ENCODE data around the gene FOXRED2.
"Not testable (repeated sequence)": the region's sequence is repeated elsewhere in the genome, so short reads cannot be mapped to it uniquely, and the experiment has no call there.

FOXRED2 gene

DNA sequence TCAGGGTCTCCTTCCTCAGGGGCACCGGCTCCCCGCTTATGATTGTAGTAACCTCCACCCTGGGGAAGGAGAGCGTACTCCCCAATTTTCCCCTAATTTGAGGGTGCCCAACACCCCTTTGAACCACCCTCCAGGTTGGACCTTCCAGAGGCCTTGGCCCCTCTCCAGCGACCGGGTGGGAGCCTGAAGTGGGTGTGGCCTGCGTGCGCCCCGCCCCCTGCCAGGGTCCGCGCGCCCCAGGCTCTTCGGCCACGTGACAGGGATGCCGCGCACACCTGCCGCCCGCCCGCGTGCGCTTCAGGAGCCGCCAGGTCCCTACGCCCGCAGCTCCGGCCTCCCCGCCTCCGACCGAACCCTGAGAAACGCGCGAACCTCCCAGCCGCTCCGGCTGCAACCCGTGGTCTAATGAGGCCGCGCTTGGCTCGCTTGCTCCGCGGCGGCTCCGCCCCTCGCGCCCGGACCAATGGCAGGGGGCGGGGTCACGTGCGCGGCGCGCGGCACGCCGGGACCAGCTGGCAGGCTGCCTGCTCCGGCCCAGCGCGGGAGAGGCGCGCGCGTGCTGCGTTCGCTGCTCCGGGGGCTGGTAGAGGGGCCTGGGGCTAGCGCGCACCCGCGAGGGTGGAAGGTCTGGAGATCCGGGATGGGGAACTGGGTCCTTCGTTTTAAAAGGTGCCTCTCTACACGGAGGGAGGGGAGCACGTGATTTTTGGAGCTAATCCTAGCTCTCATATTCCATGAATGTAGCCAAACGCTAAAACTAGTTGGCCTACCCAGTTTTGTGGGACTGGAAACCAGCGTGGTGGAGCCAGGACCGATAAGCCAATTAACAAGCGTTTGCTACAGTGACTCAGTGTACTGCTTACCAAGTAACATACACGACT, at the start of gene FOXRED2:
Gene FOXRED2, minus strand, starts transcription at position 404 of the 881 bp plus-strand sequence. CDS start 618 bp downstream, outside the sequence.
- DNase-seq (ENCODE audit: low read depth in 2 of 3, low spot score in 2 of 3): peak; percentile 61 to 83 (median 80)

GRCh38 chr22:36554098-36554497, 47.3 kb upstream of the FOXRED2 start:
- DNase-seq (ENCODE audit: low read depth in 2 of 3, low spot score in 2 of 3): no peak

GRCh38 chr22:36552289-36552688, 45.4 kb upstream of the FOXRED2 start:
- no peak for DNase-seq (ENCODE audit: low read depth in 2 of 3, low spot score in 2 of 3)

DNA sequence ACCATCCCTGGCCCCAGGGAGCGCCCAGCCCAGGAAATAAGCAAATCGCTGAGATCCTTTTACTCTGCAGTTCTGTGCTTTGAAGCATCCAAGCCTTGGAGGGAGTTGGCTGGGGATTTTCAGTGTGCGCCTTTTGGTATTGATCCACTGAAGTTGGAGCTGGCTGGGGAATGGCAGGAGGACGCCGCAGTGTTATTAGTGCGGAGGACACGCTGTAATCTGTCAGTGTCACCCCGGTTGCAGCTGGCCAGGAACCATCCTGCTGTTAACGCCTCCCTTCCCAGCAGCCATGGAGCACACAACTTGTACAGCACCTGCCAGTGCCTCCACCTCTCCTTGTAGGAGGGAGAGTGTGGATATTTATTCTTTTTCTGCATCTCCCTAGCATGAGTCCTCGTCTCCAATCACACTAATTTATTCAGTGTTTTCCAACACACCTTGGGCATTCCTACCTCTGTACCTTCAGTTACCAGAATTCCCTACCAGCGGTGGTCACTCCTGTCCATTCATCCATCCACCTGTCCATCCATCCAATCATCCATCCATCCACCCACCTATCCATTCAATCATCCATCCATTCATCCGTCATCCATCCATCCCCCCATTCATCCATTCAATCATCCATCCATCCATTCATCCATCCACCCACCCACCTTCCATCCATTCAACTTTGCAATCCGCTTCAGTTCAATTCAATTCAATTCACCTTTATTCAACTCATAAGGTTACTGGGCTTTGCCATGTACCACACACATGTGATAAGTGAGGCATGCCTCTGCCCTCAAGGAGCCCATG, 44.1 kb upstream of the FOXRED2 start:
- DNase-seq (ENCODE audit: low read depth in 2 of 3, low spot score in 2 of 3): no peak

DNA sequence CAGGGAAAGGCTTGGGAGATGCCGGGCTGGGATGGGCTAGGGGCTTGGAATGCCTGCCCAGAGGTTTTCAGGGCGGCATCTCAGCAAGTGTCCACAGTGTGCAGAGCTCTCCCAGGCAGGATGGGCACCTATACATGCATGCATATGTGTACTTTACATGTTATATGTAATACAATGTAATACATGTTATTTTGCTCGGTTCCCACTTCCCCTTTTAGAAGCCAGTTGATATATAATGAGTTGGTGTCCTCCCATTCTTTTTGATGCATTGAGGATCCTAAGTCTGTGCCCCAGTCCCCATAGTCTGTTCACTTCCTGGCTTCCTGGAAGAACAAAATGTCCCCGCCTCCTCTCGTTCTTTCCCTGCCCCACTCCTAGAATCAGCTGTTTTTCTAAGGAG, 42.2 kb upstream of the FOXRED2 start:
- no peak for DNase-seq (ENCODE audit: low read depth in 2 of 3, low spot score in 2 of 3)

DNA sequence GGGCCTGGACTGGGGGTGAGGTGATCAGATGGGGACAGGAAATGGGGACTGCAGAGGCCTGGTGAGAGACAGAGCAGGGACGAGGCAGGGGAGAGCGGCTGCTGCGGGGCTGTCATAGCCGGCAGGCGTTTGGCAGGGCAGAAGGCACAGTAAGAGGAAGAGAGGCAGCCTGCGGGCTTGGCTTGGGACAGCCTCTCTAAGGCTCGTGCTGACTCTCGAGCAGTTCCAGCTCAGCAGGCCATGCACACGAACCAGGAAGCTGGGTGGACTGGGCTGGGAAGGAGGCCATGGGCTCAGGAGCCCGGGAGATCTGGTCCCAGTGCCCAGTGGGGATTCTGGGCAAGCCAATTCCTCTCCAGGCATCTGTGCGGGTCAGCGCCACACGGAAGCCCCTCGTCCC, 41.8 kb upstream of the FOXRED2 start:
- DNase-seq (ENCODE audit: low read depth in 2 of 3, low spot score in 2 of 3): no peak

DNA sequence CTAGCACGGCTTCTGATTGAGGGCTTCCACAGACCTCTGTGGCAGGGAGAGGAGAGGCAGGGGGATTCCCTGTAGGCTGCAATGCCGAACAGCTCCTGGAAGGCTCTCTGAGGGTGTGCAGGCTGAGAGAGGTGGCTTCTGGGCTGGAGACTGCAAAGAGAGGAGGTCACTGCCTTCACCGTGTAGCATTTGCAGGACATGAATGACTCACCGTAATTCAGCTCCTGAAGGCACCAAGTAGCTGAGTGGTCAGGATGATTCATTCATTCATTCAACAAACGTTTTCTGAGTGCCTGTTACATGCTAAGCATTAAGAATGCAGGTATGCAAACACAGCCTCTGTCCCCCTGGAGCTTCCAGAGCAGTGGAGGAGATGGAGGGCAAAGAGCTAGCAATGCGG, 40.1 kb upstream of the FOXRED2 start:
- no peak for DNase-seq (ENCODE audit: low read depth in 2 of 3, low spot score in 2 of 3)

DNA sequence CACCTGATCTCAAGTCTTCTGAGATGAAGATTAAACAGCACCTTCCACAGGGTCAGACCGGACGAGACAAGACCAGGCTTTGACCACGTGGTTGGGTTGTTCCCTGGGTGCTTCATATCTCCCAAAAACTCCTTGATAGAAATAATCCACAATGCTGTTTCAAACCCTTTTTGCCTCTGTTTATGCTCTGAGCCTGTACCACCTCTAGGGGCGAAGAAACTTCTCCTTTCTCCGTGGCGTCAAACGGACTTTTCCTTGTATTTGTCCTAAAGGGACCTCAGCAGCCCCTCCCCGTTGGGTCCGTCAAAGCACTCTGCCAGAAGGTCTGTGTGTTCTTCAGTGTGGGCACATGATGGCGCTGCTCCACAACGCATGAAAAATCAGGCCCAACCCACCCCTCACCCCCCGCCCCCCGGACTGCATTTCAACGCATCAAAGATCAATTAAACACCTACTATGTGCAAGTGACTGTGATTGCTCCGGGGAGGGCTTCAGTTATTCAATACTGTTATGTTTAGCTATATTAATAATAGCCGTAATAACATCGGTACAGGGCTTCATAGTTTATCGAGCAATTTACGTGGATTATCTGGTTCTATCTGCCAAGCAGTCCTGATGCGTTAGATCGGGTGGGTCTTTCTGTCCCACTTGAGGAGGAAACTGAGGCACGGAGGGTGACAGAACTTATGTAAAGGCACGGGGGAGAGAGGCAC, 39.4 kb upstream of the FOXRED2 start:
- DNase-seq (ENCODE audit: low read depth in 2 of 3, low spot score in 2 of 3): peak in 1 of 3 experiments; percentile 13

DNA sequence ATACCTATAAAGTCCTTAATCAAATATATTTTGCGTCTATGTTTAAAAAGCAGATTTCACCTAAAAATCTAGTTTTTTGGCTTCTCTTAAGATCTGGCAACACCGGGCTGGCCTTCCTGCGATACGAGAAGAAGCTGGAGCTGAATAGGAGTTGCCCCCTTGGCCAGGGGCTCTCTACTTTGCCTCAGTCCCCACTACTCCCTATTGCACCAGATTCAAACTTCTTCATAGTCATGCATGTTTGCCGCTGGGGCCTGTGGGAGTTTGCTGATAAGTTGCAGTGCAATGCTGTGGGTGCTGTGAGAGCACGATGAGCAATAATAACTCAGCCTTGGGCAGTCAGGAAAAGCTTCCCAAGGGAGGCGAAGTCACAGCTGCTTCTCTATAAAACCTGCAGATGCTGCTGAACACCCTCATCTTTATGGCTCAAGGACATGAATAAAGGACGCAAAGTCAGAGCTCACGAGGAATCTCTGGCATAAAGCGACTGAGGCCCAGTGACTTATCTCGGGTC, 37.3 kb upstream of the FOXRED2 start:
- no peak for DNase-seq (ENCODE audit: low read depth in 2 of 3, low spot score in 2 of 3)

- DNase-seq (ENCODE audit: low read depth in 2 of 3, low spot score in 2 of 3): peak in 1 of 3 experiments; percentile 33
These were observed 35.1 kb upstream of the FOXRED2 start for GRCh38 chr22:36541831-36542411.

DNA sequence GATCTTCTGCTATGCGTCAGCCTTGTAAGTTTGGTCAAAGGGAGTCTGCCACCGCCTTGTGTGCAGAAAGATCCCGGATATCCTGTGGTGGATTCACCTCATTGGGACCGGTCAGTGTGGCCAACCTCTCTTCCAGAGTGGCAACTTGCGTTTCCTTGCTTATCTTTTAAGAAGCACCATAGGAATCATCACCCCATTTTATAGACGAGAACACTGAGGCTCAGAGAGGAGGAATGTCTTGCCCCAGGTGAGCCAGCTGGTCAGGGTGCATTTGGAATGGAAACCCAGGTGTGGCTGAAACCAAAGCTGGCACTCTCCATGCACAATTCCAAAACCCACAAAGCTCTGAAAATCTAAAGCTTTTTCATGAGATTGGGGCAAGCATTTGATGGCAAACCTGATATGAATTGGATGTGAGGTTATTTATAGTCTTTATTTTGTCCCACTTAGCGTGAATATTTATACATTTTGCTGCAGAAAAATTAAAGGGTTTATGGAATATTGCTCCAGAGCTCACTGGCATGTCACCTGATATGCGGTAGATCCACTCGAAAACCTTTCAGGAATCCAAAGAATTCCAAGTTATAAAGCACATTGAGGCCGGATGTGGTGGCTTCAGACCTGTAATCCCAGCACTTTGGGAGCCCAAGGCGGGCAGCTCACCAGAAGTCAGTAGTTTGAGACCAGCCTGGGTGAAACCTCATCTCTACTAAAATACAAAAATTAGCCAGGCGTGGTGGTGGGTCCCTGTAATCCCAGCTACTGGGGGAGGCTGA, 34.2 kb upstream of the FOXRED2 start:
- no peak for DNase-seq (ENCODE audit: low read depth in 2 of 3, low spot score in 2 of 3)

DNA sequence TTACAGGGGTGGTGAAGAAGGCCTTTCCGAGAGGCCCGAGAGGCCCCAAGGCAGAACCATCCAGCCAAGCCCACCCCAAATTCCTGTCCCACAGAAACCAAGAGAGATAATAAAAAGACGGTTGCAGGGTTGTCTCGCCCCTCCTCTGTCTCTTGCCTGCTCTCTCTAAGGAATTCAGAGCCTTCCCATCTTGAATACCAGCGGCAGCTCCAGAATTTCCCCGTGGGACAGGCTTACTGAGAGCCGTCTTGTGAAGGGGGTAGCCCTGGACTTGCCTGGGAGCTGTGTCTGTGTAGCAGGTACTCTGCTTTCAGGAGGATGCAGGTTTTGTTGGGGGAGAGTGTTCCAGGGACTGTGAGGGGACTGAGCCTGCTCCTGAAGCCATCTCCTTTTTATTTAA, 31.7 kb upstream of the FOXRED2 start:
- no peak for DNase-seq (ENCODE audit: low read depth in 2 of 3, low spot score in 2 of 3)

- DNase-seq (ENCODE audit: low read depth in 2 of 3, low spot score in 2 of 3): no peak
These were observed 29.9 kb upstream of the FOXRED2 start for GRCh38 chr22:36536717-36537116.

DNA sequence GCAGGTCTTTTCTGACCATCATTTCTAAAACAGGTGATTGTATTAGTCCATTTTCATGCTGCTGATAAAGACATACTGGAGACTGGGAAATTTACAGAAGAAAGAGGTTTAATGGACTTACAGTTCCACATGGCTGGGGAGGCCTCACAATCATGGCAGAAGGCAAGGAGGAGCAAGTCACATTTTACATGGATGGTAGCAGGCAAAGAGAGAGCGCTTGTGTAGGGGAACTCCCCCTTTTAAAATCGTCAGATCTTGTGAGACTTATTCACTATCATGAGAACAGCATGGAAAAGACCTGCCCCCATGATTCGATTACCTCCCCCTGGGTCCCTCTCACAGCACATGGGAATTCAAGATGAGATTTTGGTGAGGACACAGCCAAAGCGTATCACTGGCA, 26.5 kb upstream of the FOXRED2 start:
- not testable (repeated sequence) for DNase-seq (ENCODE audit: low read depth in 2 of 3, low spot score in 2 of 3)

DNA sequence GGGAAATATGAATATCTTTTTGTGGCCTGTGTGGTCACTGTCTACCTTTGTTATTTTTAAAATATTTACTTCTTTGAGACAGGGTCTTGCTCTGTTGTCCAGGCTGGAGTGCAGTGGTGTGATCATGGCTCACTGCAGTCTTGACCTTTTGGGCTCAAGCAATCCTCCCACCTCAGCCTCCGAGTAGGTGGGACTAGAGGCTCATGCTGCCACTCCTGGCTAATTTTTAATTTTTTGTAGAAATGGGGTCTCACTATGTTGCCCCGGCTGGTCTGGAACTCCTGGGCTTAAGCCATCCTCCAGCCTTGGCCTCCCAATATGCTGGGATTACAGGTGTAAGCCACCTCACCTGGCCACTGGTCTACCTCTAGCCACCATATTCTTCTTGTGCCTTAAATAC, 25.6 kb upstream of the FOXRED2 start:
- no peak for DNase-seq (ENCODE audit: low read depth in 2 of 3, low spot score in 2 of 3)

- peak; percentile 95 to 98 (median 95) for DNase-seq (ENCODE audit: low read depth in 2 of 3, low spot score in 2 of 3)
These were observed 22.2 kb upstream of the FOXRED2 start, which contains the start of gene EIF3D for GRCh38 chr22:36528795-36529751. Gene EIF3D, minus strand, starts transcription at chr22:36529166. Its CDS starts 3,045 bp downstream, at chr22:36526121.

- no peak for DNase-seq (ENCODE audit: low read depth in 2 of 3, low spot score in 2 of 3)
These were observed 21.5 kb upstream of the FOXRED2 start for GRCh38 chr22:36528341-36528740.

DNA sequence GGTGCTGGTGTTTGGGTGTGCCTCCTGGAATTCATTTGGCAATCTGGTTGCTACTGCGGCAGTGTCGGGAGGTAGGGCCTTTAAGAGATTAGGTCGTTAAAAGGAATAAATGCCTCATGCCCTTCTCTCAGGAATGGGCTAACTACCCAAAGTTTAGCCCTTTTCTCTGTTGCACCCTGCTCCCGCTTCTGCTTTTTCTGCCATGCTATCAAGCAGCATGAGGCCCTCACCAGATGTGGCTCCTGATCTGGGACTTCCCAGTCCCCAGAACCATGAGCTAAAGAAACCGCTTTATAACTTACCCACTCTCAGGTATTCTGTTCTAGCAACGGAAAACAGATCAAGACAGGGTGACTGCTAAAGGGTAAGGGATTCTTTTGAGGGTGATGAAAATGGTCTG, 15.8 kb upstream of the FOXRED2 start:
- DNase-seq (ENCODE audit: low read depth in 2 of 3, low spot score in 2 of 3): no peak

- DNase-seq (ENCODE audit: low read depth in 2 of 3, low spot score in 2 of 3): no peak
These were observed 13.6 kb upstream of the FOXRED2 start for GRCh38 chr22:36520423-36520822.

Data from activated CD8-positive, alpha-beta memory T cell treated with anti-CD3 and anti-CD28 coated beads for 48 hours (primary cell).